IPS-18a (cell line): ENCODE data around the gene COPG2.
"Not testable (repeated sequence)": the region's sequence is repeated elsewhere in the genome, so short reads cannot be mapped to it uniquely, and the experiment has no call there.

Experiments used
- H3K27ac ChIP-seq: one replicate; pipeline ENCODE4 v1.5.1; 2013; ENCODE audit warnings: low read length
- H3K27me3 ChIP-seq: one replicate; pipeline ENCODE4 v1.6.1; 2013; ENCODE audit warnings: mild to moderate bottlenecking, low read length; ENCODE audit not compliant: control insufficient read depth, insufficient read depth
- H3K36me3 ChIP-seq: one replicate; pipeline ENCODE4 v1.6.1; 2013; ENCODE audit warnings: low read depth, low read length; ENCODE audit not compliant: control insufficient read depth
- H3K4me1 ChIP-seq: one replicate; pipeline ENCODE4 v1.6.1; 2013; ENCODE audit warnings: low read depth, low read length; ENCODE audit not compliant: control insufficient read depth
- H3K4me3 ChIP-seq: one replicate; pipeline ENCODE4 v1.5.1; 2013; ENCODE audit warnings: low read length
- H3K9ac ChIP-seq: one replicate; pipeline ENCODE4 v1.6.1; 2013; ENCODE audit warnings: mild to moderate bottlenecking, low read length, moderate library complexity
- H3K9me3 ChIP-seq: one replicate; pipeline ENCODE4 v1.6.1; 2013; ENCODE audit warnings: low read depth, low read length; ENCODE audit not compliant: control insufficient read depth

COPG2 gene

GRCh38 chr7:130668258-130669084 is at the start of gene COPG2:
Gene COPG2, minus strand, starts transcription at chr7:130668748. Its CDS starts 80 bp downstream, at chr7:130668668.
- Histone ChIP-seq H3K9me3 (no peaks in the 10 kb centered on the region), H3K27ac (no peak within 1 kb of the TSS), H3K4me1 (peaks cover 5% of the 10 kb centered on the region), H3K9ac (peak within 1 kb of the TSS; percentile 63), H3K4me3 (peak within 1 kb of the TSS; percentile 90), H3K36me3 (peaks cover 20% of the 10 kb centered on the region), H3K27me3 (peaks cover 13% of the 10 kb centered on the region)

- H3K4me3 ChIP-seq: no peak overlapping the region
- no peaks in the 10 kb centered on the region for H3K27me3 ChIP-seq
- H3K4me1 ChIP-seq: no peaks in the 10 kb centered on the region
- H3K27ac ChIP-seq: no peak overlapping the region
- H3K9ac ChIP-seq: no peak overlapping the region
- H3K9me3 ChIP-seq: no peaks in the 10 kb centered on the region
- no peaks in the 10 kb centered on the region for H3K36me3 ChIP-seq
Observed at GRCh38 chr7:130712416-130712815, 43.9 kb upstream of the COPG2 start.

- Histone ChIP-seq H3K4me3 (no peak overlapping the region), H3K9ac (no peak overlapping the region), H3K4me1 (no peaks in the 10 kb centered on the region), H3K9me3 (no peaks in the 10 kb centered on the region), H3K27me3 (no peaks in the 10 kb centered on the region), H3K36me3 (no peaks in the 10 kb centered on the region), H3K27ac (no peak overlapping the region)
Observed at GRCh38 chr7:130708766-130709165, 40.2 kb upstream of the COPG2 start.

GRCh38 chr7:130708001-130708400 is 39.5 kb upstream of the COPG2 start:
- no peaks in the 10 kb centered on the region for H3K36me3 ChIP-seq
- H3K9me3 ChIP-seq: no peaks in the 10 kb centered on the region
- H3K4me1 ChIP-seq: no peaks in the 10 kb centered on the region
- no peaks in the 10 kb centered on the region for H3K27me3 ChIP-seq
- H3K27ac ChIP-seq: no peak overlapping the region
- H3K4me3 ChIP-seq: no peak overlapping the region
- no peak overlapping the region for H3K9ac ChIP-seq

- Histone ChIP-seq H3K36me3 (no peaks in the 10 kb centered on the region), H3K27ac (no peak overlapping the region), H3K4me1 (no peaks in the 10 kb centered on the region), H3K27me3 (no peaks in the 10 kb centered on the region), H3K9me3 (no peaks in the 10 kb centered on the region), H3K4me3 (no peak overlapping the region), H3K9ac (no peak overlapping the region)
Observed at GRCh38 chr7:130703851-130704250, 35.3 kb upstream of the COPG2 start.

GRCh38 chr7:130701650-130702049 is 33.1 kb upstream of the COPG2 start:
- Histone ChIP-seq H3K9ac (no peak overlapping the region), H3K36me3 (no peaks in the 10 kb centered on the region), H3K4me3 (no peak overlapping the region), H3K9me3 (no peaks in the 10 kb centered on the region), H3K27ac (no peak overlapping the region), H3K27me3 (no peaks in the 10 kb centered on the region), H3K4me1 (no peaks in the 10 kb centered on the region)

GRCh38 chr7:130700760-130701159 is 32.2 kb upstream of the COPG2 start:
- Histone ChIP-seq H3K9ac (no peak overlapping the region), H3K27ac (no peak overlapping the region), H3K4me1 (no peaks in the 10 kb centered on the region), H3K4me3 (no peak overlapping the region), H3K9me3 (no peaks in the 10 kb centered on the region), H3K36me3 (no peaks in the 10 kb centered on the region), H3K27me3 (no peaks in the 10 kb centered on the region)

- Histone ChIP-seq H3K27ac (no peak overlapping the region), H3K4me3 (no peak overlapping the region), H3K36me3 (no peaks in the 10 kb centered on the region), H3K27me3 (no peaks in the 10 kb centered on the region), H3K9me3 (no peaks in the 10 kb centered on the region), H3K4me1 (no peaks in the 10 kb centered on the region), H3K9ac (no peak overlapping the region)
Observed at GRCh38 chr7:130699686-130700085, 31.1 kb upstream of the COPG2 start.

- Histone ChIP-seq H3K9me3 (no peaks in the 10 kb centered on the region), H3K27me3 (no peaks in the 10 kb centered on the region), H3K4me1 (no peaks in the 10 kb centered on the region), H3K9ac (no peak overlapping the region), H3K4me3 (no peak overlapping the region), H3K36me3 (no peaks in the 10 kb centered on the region), H3K27ac (no peak overlapping the region)
Observed at GRCh38 chr7:130697820-130698219, 29.3 kb upstream of the COPG2 start.

- no peak overlapping the region for H3K4me3 ChIP-seq
- no peaks in the 10 kb centered on the region for H3K36me3 ChIP-seq
- H3K9ac ChIP-seq: no peak overlapping the region
- H3K27me3 ChIP-seq: no peaks in the 10 kb centered on the region
- H3K4me1 ChIP-seq: no peaks in the 10 kb centered on the region
- no peaks in the 10 kb centered on the region for H3K9me3 ChIP-seq
- no peak overlapping the region for H3K27ac ChIP-seq
Observed at GRCh38 chr7:130695840-130696239, 27.3 kb upstream of the COPG2 start.

- not testable (repeated sequence) for H3K4me1 ChIP-seq, H3K9ac ChIP-seq, H3K4me3 ChIP-seq, H3K27ac ChIP-seq, H3K9me3 ChIP-seq, H3K36me3 ChIP-seq, H3K27me3 ChIP-seq
Observed at GRCh38 chr7:130692396-130692795, 23.8 kb upstream of the COPG2 start.

GRCh38 chr7:130689683-130690082 is 21.1 kb upstream of the COPG2 start:
- Histone ChIP-seq H3K27me3 (no peaks in the 10 kb centered on the region), H3K27ac (no peak overlapping the region), H3K9ac (no peak overlapping the region), H3K4me3 (no peak overlapping the region), H3K36me3 (no peaks in the 10 kb centered on the region), H3K9me3 (peaks cover 2% of the 10 kb centered on the region), H3K4me1 (no peaks in the 10 kb centered on the region)
